ENCODE results near the gene LILRB5. TPM values are rescaled to one million over a fixed set of nuclear protein-coding genes. Genes with fewer than 3 reads are reported as not detected.
"Not testable (repeated sequence)": the region's sequence is repeated elsewhere in the genome, so short reads cannot be mapped to it uniquely, and the experiment has no call there.

Gene LILRB5
- total and polyA plus RNA-seq, 9 donors, result 1.8 to 10.6 (median 3.1) TPM

GRCh38 chr19:54299126-54299498 lies 42.0 kb upstream of the LILRB5 start:
- Histone ChIP-seq H3K9me3 (no peaks in the 10 kb centered on the region), H3K4me3 (no peak overlapping the region), H3K36me3 (no peaks in the 10 kb centered on the region), H3K27ac (no peak overlapping the region), H3K27me3 (no peaks in the 10 kb centered on the region), H3K4me1 (ENCODE audit: insufficient read depth) (no peaks in the 10 kb centered on the region)
- whole genome bisulfite sequencing, 3 donors, result 56 to 64% (median 60%) methylated on average over 7 of the region's 7 CpGs
- intact Hi-C loops (cut with DNase I), result no loop called here
- no peak for TF ChIP-seq POLR2A (IDR thresholded peaks at IDR 0.05)
- no peak for TF ChIP-seq EP300 (IDR thresholded peaks at IDR 0.05)
- no peak for TF ChIP-seq CTCF (IDR thresholded peaks at IDR 0.05)
- DNase-seq, result no peak

- intact Hi-C loops (cut with DNase I), result no loop called here
- WGBS, 3 donors, result 48 to 57% (median 56%) methylated on average over 3 to 4 of the region's 4 CpGs
These were observed 41.5 kb upstream of the LILRB5 start for GRCh38 chr19:54298357-54299125.

GRCh38 chr19:54297759-54298305 lies 40.8 kb upstream of the LILRB5 start:
- DNase-seq, result no peak
- Histone ChIP-seq H3K4me1 (ENCODE audit: insufficient read depth) (no peaks in the 10 kb centered on the region), H3K4me3 (no peak overlapping the region), H3K27ac (no peak overlapping the region), H3K27me3 (no peaks in the 10 kb centered on the region), H3K9me3 (no peaks in the 10 kb centered on the region), H3K36me3 (no peaks in the 10 kb centered on the region)
- 35 to 46% (median 42%) methylated on average over 7 of the region's 7 CpGs for WGBS, 3 donors
- intact Hi-C loops (cut with DNase I), result no loop called here
- TF ChIP-seq EP300 (IDR thresholded peaks at IDR 0.05) (no peak), CTCF (IDR thresholded peaks at IDR 0.05) (no peak), POLR2A (IDR thresholded peaks at IDR 0.05) (no peak)

More at GRCh38 chr19:54298357-54299125, 41.5 kb upstream of the LILRB5 start:
- H3K36me3 ChIP-seq, result no peaks in the 10 kb centered on the region
- H3K9me3 ChIP-seq, result no peaks in the 10 kb centered on the region
- H3K4me3 ChIP-seq, result no peak overlapping the region
- no peak overlapping the region for H3K27ac ChIP-seq
- no peaks in the 10 kb centered on the region for H3K27me3 ChIP-seq
- no peaks in the 10 kb centered on the region for H3K4me1 ChIP-seq (ENCODE audit: insufficient read depth)
- TF ChIP-seq POLR2A (IDR thresholded peaks at IDR 0.05) (no peak), EP300 (IDR thresholded peaks at IDR 0.05) (no peak)
- no peak for DNase-seq

GRCh38 chr19:54294539-54294938 lies 37.5 kb upstream of the LILRB5 start:
- H3K9me3 ChIP-seq, result no peaks in the 10 kb centered on the region
- no peak for DNase-seq
- no peaks in the 10 kb centered on the region for H3K27me3 ChIP-seq
- intact Hi-C loops (cut with DNase I), result no loop called here
- H3K27ac ChIP-seq, result no peak overlapping the region
- H3K4me3 ChIP-seq, result no peak overlapping the region
- 80 to 84% (median 83%) methylated on average over 6 of the region's 6 CpGs for WGBS, 3 donors
- no peak for TF ChIP-seq CTCF (IDR thresholded peaks at IDR 0.05)
- no peak for TF ChIP-seq POLR2A (IDR thresholded peaks at IDR 0.05)
- TF ChIP-seq EP300 (IDR thresholded peaks at IDR 0.05), result no peak
- no peaks in the 10 kb centered on the region for H3K36me3 ChIP-seq
- H3K4me1 ChIP-seq (ENCODE audit: insufficient read depth), result no peaks in the 10 kb centered on the region

- not testable (repeated sequence) for H3K27me3 ChIP-seq; DNase-seq; H3K9me3 ChIP-seq; H3K27ac ChIP-seq; H3K4me3 ChIP-seq; H3K36me3 ChIP-seq; H3K4me1 ChIP-seq (ENCODE audit: insufficient read depth)
- intact Hi-C loops (cut with DNase I), result loop anchor here in 1 of 4 donors (5.0 kb wide), 1 partner anchor 677 kb away; no protein-coding TSS in a partner anchor
- 54 to 69% (median 65%) methylated on average over 8 of the region's 8 CpGs for WGBS, 3 donors
These were observed 32.1 kb upstream of the LILRB5 start for GRCh38 chr19:54289160-54289559.
